Breast epithelium (tissue), 4 donors: Measurements from ENCODE around the gene PRR5L. TPM values are rescaled to one million over a fixed set of nuclear protein-coding genes. Genes with fewer than 3 reads are reported as not detected.

Experiments
- DNase-seq, 2 donors: peaks; one replicate each; pipeline ENCODE4 v3.0.0-alpha.2; 2019; ENCODE audit warnings: low spot score in 2 of 2
- H3K27ac ChIP-seq, 2 donors: fragments of 200-600 bp; sonication (generic) in 1 of 2; one replicate each; pipeline ENCODE4 v1.5.1; 2016 to 2019; ENCODE audit warnings: mild to moderate bottlenecking in 1 of 2
- H3K27me3 ChIP-seq, 2 donors: fragments of 200-600 bp; sonication (generic) in 1 of 2; one replicate each; pipeline versions ENCODE4 v1.5.1 to v1.6.0; 2017 to 2019; ENCODE audit warnings: control low read depth in 1 of 2, mild to moderate bottlenecking in 1 of 2
- H3K36me3 ChIP-seq: fragments of 200-600 bp; one replicate; pipeline ENCODE4 v1.5.1; 2019
- H3K4me1 ChIP-seq, 2 donors: fragments of 200-600 bp; sonication (generic); one replicate each; pipeline ENCODE4 v1.5.1; 2016 to 2019; ENCODE audit warnings: control low read depth in 1 of 2
- H3K4me3 ChIP-seq, 3 donors: fragments of 200-600 bp; sonication (generic); 1 replicate in 2 of 3; 2 replicates in 1 of 3; pipeline ENCODE4 v1.5.1; 2016 to 2019; ENCODE audit warnings: mild to moderate bottlenecking in 3 of 3, moderate library complexity in 2 of 3
- H3K9me3 ChIP-seq, 2 donors: fragments of 200-600 bp; sonication (generic) in 1 of 2; one replicate each; pipeline ENCODE4 v1.5.1; 2016 to 2019; ENCODE audit warnings: control low read depth in 1 of 2
- CTCF ChIP-seq, 3 donors: fragments of 450-650 bp; IDR thresholded peaks; one replicate each; pipeline ENCODE4 v1.5.1; 2016 to 2017; ENCODE audit warnings: antibody characterized with exemption in 3 of 3, mild to moderate bottlenecking in 3 of 3, moderate library complexity in 3 of 3
- POLR2A ChIP-seq: fragments of 450-650 bp; IDR thresholded peaks from one replicate; pipeline ENCODE4 v1.6.1; 2016; ENCODE audit warnings: antibody characterized with exemption, mild to moderate bottlenecking, moderate library complexity
- POLR2AphosphoS5 ChIP-seq, 3 donors: sonication (generic); formaldehyde crosslinking; IDR thresholded peaks; one replicate each; pipeline ENCODE4 v1.6.1; 2017; ENCODE audit warnings: antibody characterized with exemption in 3 of 3
- intact Hi-C: fragments of 100-400 bp; cut with DNase I; formaldehyde crosslinking; loops from one replicate; pipeline ENCODE4 v1.15.1; 2023; ENCODE audit warnings: low total_unique reads
- total RNA-seq, 3 donors: library from RNA; depleted of rRNA; stranded (reverse); fragments of >200 nt; gene quantifications; one replicate each; pipeline ENCODE4 v1.1.0, GENCODE V29; 2016

Gene PRR5L
- total RNA-seq, 3 donors from 2014 or later = 5.6 to 16.1 (median 16.0) TPM

GRCh38 chr11:36400766-36401455 is 104.8 kb downstream of the PRR5L start:
- H3K27ac ChIP-seq = no peak overlapping the region
- H3K36me3 ChIP-seq = no peaks in the 10 kb centered on the region
- no peaks in the 10 kb centered on the region for H3K9me3 ChIP-seq
- H3K4me1 ChIP-seq = no peaks in the 10 kb centered on the region
- intact Hi-C loops = no loop called here
- DNase-seq = no peak
- H3K4me3 ChIP-seq = no peak overlapping the region
- TF ChIP-seq POLR2A = no peak
- no peak for TF ChIP-seq POLR2AphosphoS5 (IDR thresholded peaks at IDR 0.05)
- no peaks in the 10 kb centered on the region for H3K27me3 ChIP-seq

- intact Hi-C loops = no loop called here
- Histone ChIP-seq H3K27ac (no peak overlapping the region), H3K9me3 (no peaks in the 10 kb centered on the region), H3K4me1 (no peaks in the 10 kb centered on the region), H3K27me3 (no peaks in the 10 kb centered on the region), H3K4me3 (no peak overlapping the region), H3K36me3 (no peaks in the 10 kb centered on the region)
- DNase-seq = no peak
- no peak for TF ChIP-seq CTCF (IDR thresholded peaks at IDR 0.05)
- TF ChIP-seq POLR2A = no peak
- no peak for TF ChIP-seq POLR2AphosphoS5 (IDR thresholded peaks at IDR 0.05)
Observed at GRCh38 chr11:36402568-36403170, 106.6 kb downstream of the PRR5L start.

- Histone ChIP-seq H3K36me3 (no peaks in the 10 kb centered on the region), H3K9me3 (no peaks in the 10 kb centered on the region), H3K4me1 (no peaks in the 10 kb centered on the region), H3K4me3 (no peak overlapping the region), H3K27ac (no peak overlapping the region), H3K27me3 (no peaks in the 10 kb centered on the region)
- intact Hi-C loops = no loop called here
- DNase-seq = no peak
- TF ChIP-seq CTCF (IDR thresholded peaks at IDR 0.05) = no peak
- TF ChIP-seq POLR2AphosphoS5 (IDR thresholded peaks at IDR 0.05) = no peak
- no peak for TF ChIP-seq POLR2A
Observed at GRCh38 chr11:36403661-36404060, 107.6 kb downstream of the PRR5L start.

- Histone ChIP-seq H3K27me3 (no peaks in the 10 kb centered on the region), H3K36me3 (no peaks in the 10 kb centered on the region), H3K9me3 (no peaks in the 10 kb centered on the region), H3K4me3 (no peak overlapping the region), H3K27ac (no peak overlapping the region), H3K4me1 (no peaks in the 10 kb centered on the region)
- intact Hi-C loops = no loop called here
- TF ChIP-seq CTCF (IDR thresholded peaks at IDR 0.05) = no peak
- no peak for DNase-seq
Observed at GRCh38 chr11:36404831-36405230, 108.7 kb downstream of the PRR5L start.

- no peaks in the 10 kb centered on the region for H3K9me3 ChIP-seq
- no peak overlapping the region for H3K4me3 ChIP-seq
- intact Hi-C loops = no loop called here
- DNase-seq = no peak
- no peaks in the 10 kb centered on the region for H3K4me1 ChIP-seq
- TF ChIP-seq POLR2A = no peak
- TF ChIP-seq CTCF (IDR thresholded peaks at IDR 0.05) = no peak
- TF ChIP-seq POLR2AphosphoS5 (IDR thresholded peaks at IDR 0.05) = no peak
- H3K27me3 ChIP-seq = no peaks in the 10 kb centered on the region
- no peak overlapping the region for H3K27ac ChIP-seq
- H3K36me3 ChIP-seq = no peaks in the 10 kb centered on the region
Observed at GRCh38 chr11:36405585-36406367, 109.7 kb downstream of the PRR5L start.
